ENCODE measurements around the gene NECAP2.
"Not testable (repeated sequence)": the region's sequence is repeated elsewhere in the genome, so short reads cannot be mapped to it uniquely, and the experiment has no call there.

The NECAP2 gene

DNA sequence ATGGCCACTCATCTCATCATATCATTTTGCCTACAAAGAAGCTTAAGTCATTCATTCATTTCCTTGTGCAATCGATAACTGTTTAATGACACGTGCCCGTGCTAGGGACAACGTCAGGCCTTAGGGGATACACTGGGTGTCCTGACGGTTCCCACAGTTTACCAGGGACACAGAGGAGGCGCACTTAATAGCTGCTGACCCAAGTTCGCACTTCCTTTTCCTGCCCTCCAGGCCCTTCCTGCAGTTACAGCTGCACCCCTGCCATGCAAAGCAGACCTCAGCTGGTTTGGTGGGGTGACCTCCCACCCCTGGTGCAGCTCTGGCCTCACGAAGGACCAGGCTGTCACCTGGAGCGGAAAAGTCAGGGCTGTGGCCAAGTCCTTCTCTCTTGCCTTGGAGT, 7.5 kb upstream of the NECAP2 start:
- no peak for DNase-seq

DNA sequence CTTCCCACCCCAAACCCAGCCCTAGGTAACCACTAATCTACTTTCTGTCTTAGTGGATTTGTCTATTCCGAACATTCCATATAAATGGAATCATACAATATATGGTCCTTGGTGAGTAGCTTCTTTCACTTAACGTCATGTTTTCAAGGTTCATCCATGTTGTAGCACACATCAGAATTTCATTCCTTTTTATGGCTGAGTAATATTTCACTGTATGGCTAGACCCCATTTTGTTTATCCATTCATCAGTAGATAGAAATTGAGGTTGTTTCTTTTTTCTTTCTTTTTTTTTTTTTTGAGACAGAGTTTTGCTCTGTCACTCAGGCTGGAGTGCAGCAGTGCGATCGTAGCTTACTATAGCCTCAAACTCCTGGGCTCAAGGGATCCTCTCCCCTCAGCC, 6.5 kb upstream of the NECAP2 start:
- no peak for DNase-seq

DNA sequence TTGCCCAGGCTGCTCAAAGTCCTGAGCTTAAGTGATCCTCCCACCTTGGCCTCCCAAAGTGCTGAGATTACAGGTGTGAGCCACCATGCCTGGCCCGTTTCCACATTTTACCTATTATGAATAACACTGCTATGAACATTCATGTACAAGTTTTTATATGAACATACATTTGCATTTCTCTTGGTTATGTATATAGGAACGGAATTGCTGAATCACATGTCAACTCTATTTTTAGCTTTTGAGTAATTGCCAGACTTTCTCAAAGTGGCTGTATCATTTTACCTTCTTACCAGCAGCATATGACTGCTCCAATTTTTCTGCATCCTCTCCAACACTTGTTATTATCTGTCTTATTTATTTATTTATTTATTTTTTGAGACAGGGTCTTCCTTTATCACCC, 6.0 kb upstream of the NECAP2 start:
- DNase-seq: no peak

DNA sequence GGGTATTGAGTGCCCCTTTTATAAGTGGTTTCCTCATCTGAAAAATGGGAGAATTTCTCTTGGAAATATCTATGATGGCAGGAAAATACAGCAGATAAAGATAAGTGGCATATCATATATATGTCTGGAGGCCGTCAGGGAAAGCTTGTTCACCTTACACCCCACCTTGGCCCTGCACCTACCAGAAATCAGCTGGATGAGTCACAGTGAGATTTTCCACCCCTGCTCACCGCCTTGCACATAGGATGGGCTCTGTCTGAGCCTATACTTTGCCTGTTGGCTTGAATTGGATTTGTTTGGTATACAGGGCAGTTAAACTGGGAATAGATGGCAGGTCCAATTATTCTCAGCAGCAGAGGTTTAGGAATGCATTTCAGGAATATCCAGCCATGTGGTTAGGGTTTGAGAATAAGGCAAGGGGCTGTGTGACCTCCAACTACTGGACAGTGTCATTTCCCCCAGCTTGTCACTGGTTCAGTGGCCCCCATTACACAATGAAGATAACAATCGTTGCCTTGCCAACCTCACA, 3.5 kb upstream of the NECAP2 start, which contains the start of gene SPATA21:
TSS of gene SPATA21 (minus strand) at position 479 of the 529 bp plus-strand sequence. CDS start 6,053 bp downstream, outside the sequence.
- DNase-seq: no peak

DNA sequence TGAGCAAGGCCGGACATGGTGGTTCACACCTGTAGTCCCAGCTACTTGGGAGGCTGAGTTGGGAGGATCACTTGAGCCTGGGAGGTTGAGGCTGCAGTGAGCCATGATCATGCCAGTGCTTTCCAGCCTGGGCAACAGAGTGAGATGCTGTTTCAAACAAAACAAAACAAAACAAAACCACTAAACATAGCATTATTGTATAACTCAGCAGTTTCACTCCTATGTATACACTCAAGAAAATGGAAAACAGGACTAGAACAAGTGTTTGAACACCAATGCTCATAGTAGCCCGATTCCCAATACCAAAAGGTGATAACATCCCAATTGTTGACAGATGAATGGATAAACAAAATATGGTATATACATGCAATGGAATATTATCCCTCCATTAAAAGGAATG, 2.0 kb upstream of the NECAP2 start:
- DNase-seq: no peak

DNA sequence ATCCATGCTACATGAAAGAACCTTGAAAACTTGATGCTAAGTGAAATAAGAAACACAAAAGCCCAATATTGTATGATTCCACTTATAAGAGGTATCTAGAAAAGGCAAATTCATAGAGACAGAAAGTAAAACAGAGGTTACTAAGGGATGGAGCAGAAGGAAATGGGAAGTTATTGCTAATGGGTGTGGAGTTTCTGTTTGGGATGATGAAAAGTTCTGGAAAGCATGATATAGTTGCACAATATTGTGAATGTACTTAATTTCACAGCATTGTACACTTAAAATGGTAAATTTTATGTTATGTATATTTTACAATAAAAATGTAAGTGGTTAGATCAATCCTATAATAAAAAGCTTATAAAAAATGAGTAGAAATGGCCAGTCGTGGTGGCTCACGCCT, 1.6 kb upstream of the NECAP2 start:
- DNase-seq: no peak

DNA sequence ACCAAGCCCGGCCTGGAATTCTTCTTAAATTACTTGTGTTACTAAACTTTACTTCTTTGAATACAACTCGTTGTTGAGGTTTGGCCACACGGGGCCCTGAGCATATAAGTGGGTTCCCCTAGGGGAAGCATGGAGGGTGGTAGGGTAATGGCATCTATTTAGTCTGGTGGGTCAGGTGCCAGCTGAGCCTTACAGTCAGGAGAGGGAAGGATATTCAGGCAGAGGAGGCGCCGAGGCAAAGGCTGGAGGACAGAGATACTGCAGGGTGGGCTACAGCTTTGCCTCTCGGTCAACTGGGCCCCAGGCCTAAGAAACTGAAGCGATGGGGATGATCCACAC, 424 bp upstream of the NECAP2 start:
- peak; percentile 37 for DNase-seq

DNA sequence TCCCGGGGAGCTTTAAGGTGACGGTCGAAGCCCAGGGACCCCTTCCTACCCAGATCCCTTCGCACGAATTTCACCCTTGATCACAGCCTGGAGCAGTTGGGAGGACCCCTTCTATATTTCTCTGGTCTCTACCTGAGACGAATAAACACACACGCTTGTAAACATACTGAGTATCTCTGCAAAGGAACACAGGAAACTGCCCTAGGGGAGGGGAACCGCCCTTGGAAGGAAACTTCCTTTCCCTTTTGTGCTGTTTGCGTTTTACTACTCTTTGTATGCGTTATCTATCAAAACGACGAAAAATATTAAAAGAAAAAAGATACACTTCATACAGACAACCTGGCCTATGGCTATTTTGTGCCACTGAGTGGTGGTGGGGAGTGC, 750 bp downstream of the NECAP2 start:
- no peak for DNase-seq

DNA sequence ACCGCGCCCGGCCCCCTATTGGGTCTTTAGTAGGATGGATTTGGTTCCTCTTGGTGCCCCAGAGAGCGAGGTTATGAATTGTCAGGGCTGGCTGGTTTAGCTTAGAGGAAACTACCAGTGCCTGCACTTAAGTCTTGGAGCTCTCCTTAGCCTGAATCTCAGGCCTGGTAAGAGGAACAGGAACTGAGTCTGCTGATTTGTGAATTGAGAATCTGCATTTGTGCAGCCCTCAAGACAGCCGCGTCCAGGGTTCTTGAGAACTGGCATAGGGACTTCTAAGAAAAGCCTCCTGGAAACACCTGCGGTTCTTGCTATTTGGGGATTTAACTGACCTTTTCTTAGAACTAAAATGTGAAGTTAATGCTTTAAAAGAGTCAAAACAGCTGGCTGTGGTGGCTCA, 1.7 kb downstream of the NECAP2 start:
- DNase-seq: no peak

DNA sequence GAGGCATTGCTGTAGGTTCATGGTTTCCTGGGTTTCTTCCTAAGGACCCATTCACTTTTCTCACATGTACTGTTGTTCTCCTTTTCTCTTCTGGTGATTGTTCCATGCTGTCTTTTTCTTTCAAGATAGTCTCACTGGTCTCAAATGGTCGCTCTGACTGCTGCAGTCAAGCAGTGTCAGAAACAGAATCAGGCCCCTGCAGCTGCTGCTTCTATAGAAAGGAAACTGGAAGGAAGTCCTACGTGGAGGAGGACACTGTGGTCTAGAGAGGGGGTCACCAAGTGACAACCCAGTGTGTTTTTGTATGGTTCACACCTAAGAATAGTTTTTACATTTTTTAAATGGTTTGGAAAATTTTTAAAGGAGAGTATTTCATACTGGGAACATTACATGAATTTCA, 2.4 kb downstream of the NECAP2 start:
- DNase-seq: no peak

DNA sequence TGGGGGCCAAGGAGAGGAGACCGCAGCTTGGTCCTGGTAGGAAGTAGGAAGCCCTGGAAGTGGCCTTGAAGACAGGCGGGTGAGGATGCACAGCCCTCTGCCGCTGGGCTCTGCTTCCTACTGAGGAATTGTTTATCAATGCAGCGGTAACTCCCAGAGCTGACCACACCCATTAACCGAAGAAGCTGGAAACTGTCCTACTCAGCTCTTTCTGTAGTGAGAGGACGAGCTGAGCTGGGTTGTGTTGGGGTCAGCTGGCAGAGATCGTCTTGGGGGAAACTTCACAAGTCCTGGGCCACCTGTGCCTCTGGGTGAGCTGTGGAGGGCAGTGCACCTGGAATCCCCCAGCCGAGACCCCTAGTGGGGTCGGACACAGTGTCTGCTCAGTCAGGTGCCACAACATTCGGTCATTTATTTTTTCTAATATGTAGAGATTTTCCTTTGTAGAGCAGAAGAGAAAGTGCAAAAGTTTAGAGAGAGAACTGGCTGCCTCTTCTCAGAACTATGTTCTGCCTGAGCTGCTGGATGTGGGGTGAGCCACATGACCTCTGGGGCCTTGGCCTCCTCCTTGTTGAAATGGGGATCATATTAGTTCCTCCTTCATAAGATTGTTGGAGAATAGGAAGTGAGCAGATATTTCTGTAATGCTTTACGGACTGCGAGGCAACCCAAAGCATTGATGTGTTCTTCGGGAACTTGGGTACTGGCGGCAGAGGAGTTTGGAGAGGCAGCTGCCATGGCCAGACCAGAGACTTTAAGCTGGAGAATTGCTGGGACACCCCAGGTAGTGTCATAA, 3.6 kb downstream of the NECAP2 start:
- no peak for DNase-seq

DNA sequence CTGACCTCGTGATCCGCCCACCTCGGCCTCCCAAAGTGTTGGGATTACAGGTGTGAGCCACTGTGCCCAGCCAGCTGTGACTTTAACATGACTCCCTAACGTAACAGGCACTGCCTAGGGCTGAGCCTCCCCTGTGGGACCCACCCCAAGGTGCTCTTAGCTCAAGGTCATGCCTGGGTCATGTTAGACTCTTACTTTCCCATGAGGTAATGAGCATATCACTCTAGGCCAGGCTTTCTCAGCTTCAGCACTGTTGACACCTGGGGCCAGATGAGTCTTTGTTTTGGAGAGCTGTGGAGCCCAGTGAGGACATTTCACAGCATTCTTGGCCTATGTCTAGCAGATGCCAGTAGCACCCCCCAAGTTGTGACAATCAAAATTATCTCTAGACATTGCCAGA, 4.5 kb downstream of the NECAP2 start:
- no peak for DNase-seq

DNA sequence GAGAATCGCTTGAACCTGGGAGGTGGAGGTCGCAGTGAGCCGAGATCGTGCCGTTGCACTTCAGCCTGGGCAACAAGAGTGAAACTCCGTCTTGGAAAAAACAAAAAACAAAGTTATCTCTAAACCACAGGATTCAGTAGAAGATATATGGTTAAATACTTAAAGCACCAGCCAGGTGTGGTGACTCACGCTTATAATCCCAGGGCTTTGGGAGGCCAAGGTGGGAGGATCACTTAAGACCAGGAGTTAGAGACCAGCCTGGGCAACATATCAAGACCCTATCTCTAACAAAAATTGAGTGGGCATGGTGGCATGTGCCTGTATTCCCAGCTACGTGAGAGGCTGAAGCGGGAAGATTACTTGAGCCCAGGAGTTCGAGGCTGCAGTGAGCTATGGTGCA, 5.6 kb downstream of the NECAP2 start:
- DNase-seq: no peak

DNA sequence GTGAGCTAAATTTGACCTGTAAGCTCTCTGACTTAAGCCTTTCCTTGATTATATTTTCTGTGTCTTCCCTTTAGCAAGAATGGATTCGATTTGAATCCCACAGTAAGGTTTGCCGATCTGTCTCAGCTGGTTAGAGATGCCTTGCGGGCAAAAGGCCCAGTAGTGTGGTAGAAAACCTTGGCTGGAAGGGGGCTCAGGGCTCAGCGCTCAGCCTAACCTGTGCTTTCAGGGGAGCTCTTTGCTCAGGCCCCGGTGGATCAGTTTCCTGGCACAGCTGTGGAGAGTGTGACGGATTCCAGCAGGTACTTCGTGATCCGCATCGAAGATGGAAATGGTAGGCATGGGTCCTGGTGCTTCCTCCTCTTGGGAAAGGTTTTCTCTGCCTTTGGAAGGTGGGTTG, 7.1 kb downstream of the NECAP2 start:
- no peak for DNase-seq

DNA sequence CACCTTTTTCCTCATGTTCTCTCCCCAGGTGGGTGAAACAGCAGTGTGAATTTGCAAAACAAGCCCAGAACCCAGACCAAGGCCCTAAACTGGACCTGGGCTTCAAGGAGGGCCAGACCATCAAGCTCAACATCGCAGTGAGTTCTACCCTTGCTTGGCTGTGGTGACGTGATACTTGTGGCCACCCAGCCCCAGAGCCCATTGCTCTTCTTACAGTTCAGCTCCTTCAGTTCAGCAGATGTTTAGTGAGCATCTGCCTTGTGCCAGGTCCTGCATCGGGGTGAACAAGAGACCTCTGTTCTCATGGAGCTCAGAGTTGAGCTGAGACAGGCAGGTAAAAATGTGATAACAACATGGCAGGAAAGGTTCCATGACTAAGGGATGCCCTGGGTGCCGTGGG, 8.5 kb downstream of the NECAP2 start:
- no peak for DNase-seq

DNA sequence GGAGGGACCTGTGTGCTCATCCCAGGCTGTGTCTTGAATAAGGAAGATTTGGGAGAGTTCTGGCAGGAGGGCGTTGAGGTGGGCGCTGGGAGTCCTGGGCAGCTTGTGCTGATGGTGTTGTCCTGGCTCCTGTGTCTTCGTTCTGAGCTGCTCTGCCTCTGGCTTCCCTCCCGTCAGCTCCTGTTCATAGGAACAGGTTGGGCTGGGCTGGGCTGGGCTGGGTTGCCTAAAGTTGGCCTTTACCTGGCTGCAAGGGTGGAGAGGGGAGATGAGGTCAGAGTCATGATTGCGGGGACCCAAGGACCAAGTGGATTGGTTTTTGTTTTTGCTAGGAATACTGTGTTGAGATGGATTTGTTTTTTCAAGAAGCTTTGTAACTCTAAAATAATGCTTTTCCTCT, 9.1 kb downstream of the NECAP2 start:
- no peak for DNase-seq

DNA sequence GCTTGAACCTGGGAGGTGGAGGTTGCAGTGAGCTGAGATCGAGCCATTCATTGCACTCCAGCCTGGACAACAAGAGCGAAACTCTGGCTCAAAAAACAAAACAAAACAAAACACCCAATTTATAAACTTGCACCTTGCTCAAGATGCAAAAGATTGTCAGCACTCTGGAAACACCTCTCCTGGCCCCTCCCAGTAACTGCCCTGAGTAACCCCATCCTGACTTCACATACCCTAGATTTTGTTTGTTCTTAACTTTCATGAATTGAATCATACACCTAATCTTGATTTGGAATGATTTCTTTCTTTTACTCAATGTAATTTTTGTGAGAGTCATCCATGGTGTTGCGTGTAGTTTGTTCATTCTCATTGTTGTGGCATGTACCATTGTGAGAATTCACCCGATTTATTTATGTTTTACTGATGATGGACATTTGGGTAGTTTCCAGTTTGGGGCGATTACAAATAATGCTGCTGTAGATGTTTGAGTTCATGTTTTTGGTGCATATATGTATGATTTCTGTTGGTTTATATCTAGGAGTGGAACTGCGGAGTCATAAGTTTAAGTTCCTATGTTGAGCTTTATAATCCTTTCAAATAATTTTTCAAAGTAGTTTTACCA, 10.4 kb downstream of the NECAP2 start:
- DNase-seq: no peak

DNA sequence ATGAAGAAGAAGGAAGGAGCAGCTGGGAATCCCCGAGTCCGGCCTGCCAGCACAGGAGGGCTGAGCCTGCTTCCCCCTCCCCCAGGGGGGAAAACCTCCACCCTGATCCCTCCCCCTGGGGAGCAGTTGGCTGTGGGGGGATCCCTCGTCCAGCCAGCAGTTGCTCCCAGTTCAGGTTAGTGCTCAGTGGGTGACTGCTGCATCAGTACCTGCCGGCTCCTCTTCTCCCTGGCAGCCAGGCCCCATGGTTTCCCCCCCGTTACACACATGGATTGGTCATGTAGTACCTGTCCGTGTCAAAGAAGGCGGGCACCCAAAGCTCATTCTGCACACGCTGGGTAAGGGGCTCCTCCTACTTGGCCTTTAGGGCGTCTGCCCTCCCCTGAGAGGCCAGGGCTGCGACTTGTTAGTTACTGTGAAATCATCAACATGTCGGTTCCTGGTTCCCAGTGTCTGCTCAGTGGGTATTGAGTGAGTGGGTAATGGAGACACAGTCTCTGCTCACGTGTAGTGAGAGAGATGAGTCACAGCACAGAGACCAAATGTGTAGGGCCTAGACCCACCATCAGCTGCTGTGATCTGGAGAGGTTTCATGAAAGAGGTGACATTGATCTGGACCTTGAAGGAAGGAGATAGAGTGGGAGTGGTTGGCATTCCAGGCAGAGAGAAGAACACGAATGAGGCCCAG, 11.5 kb downstream of the NECAP2 start:
- DNase-seq: no peak

DNA sequence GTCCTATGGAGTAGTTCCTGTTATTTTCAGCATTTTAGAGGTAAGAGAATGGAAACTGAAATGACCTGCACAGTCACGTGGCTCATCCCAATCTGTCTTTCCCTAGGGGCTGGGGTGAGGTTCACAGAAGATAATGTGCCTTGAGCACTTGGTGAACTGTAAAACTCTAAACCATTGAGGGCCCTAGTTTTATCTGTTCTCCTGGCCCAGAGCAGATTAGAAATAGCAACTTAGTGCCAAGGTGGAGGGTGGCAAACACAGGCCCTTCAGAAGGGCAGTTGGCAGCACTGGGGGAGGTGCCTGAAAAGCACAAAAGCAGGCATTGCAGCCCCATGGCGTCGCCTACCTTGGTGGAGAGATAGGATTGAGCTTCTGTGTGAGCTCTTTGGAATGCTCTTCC, 14.4 kb downstream of the NECAP2 start:
- DNase-seq: not testable (repeated sequence)

DNA sequence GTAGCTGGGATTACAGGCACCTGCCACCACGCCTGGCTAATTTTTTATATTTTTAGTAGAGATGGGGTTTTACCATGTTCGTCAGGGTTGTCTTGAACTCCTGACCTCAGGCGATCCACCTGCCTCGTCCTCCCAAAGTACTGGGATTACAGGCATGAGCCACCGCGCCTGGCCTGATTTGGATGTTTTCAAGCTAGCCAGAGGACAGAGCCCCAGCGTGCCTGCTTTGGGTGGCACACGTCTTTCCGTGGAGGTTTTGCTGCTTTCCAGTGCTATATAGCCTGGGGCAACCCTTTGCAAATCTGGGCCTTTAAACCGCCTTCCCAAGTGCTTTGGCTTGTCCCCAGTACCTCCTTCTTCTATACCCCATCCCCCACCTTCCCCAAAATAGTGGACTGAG, 15.6 kb downstream of the NECAP2 start:
- DNase-seq: not testable (repeated sequence)

DNA sequence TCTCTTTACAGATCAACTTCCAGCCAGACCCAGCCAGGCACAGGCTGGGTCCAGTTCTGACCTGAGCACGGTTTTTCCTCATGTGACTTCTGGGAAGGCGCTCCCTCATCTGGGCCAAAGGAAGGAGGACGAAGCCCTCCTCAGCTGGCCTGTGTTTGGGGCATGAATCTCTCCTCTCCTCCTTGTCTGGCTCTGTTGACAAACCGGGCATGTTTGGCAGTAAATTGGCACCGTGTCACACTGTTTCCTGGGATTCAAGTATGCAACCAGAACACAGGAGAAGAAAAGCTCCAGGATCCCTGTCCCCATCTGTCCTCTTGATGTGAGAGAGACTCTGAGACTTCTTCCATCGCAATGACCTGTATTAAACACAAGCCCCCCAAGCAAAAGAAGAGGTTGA, 18.3 kb downstream of the NECAP2 start:
- no peak for DNase-seq

DNA sequence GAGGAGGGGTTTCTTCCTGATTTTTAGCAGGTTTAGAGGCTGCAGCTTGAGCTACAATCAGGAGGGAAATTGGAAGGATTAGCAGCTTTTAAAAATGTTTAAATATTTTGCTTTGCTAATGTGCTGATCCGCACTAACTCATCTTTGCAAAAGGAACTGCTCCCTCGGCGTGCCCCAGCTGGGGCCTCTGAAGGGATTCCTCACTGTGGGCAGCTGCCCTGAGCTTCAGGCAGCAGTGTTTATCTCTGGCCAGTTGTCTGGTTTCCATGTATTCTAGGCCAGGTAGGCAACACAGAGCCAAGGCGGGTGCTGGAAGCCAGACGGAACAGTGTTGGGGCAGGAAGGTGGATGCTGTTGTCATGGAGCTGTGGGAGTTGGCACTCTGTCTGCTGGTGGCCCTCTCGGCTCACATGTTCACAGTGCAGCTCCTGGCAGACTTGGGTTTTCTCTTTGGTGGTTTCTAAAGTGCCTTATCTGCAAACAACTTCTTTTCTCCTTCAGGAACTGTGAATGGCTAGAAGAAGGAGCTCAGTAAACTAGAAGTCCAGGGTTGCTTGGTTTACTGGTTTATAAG, 18.9 kb downstream of the NECAP2 start:
- no peak for DNase-seq

DNA sequence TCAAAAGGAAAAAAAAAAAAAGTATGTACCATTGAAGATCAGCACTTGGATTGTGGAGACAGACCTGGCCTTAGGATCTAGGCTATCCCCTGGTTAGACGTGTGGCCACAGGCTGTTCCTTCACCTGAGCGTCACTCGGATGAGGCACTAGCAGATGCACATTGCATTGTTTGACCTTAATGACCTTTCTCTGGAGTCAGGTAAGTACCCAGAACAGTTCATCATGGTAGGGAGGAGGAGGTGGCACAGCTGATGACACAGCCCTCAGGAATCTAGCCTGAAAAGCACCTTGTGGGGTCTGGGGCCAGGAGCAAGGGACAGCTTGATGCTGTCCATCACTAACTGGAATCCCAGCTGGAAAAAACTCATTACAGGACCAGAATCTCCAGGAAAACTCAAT, 21.2 kb downstream of the NECAP2 start:
- DNase-seq: no peak
